Activated CD8-positive, alpha-beta memory T cell treated with anti-CD3 and anti-CD28 coated beads for 4 hours (primary cell): Measurements from ENCODE around the gene TRPV5.

Experiments used
- DNase-seq, 2 donors: peaks; one replicate each; pipeline ENCODE4 v3.0.0-alpha.2; 2020; ENCODE audit warnings: low read depth in 2 of 2

Gene TRPV5

DNA sequence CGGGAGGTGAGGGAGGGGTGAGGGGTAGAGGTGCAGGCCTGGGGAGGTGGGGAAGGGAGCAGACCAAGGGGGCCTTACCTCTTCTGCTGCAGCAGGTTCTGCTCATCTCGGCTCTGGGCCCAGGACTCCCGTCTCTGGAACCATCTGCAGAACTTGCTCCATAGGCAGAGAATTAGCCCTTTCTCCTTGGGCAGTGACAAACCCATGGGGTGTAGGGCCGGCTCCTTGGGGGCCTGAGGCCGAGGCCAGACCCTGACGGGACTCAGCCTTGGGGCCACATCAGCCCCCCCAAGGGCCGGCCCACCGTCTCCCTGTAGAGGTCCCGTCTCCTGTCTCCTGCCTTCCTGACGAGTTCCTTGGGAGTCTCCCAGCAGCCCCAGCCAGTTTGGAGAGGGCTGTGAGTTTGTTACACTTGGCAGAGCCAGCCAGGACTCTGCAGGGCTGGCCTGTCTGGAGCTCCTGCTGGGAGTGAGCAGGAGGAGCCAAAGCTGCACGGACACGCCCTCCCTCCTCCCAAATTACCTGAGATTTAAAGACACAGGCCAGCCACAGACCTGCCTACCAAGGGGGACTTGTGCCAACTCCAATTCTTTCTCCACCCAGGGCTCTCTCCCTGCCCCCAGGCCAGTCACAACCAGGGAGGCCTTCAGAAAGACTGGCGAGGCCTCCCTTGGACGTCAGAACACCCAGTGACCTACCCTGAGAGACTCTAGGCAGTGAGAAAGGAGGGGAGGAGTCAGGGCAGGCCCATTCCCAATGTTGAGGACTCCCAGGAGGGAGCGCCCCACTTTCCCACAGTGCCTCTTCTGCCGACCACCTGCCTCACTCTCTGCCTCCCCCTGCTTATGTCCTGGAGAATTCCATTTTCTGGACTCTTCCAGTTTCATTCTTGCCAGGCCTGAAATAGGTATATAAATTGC lies 48.0 kb downstream of the TRPV5 start, which contains the start of gene TRPV6:
Gene TRPV6 (minus strand): TSS at position 435 of the 920 bp plus-strand sequence.
- DNase-seq = no peak

DNA sequence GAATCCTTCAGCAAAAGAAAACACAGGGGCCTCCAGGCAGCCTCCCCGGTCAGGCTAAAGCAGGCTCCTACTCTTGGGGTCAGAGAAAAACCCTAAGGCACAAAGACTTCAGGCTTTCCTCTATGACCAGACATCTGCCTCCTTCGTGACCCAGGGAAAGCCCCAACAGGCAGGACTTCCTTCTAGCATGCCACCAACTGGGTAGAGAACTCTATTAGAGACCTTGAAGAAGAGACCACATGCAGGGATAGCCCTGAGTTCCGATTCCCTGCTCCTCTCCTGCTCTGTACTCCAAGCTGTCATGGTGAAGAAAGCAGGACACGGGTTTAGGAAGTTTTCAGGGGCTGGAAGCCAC lies 49.3 kb downstream of the TRPV5 start:
- no peak for DNase-seq

DNA sequence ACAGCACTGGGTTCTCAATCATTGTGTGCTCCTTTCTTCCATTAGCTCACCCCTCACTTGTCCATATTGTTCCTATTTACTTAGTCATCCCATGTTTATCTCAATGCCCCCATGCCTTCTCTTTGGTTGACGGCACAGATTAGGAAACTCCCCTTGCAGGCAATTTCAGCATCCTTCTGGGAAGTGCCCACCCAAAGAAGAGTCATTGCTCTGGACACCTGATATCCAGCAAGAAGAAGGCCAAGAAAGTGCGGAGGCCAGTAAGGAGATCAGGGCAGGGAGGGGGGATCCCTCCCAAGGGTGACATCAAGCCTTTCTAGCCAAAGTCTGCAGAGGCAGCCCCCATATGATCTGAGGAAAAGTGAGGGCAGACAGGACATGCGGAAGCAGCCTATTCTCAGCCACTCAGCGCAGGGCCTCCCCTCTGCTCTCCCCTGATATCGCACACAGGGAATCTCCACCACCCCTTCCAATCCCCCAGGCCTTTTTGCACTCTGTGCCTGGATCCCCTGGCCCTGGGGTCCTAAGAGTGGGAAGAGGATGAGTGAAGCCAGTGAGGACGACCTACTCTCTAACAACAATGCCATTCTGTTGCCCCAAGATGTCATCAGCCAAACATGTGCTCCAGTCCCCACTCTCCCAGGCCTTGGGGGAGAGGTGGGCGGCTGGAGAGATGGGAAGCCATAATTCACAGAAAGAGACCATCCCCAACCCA lies 49.8 kb downstream of the TRPV5 start:
- no peak for DNase-seq

DNA sequence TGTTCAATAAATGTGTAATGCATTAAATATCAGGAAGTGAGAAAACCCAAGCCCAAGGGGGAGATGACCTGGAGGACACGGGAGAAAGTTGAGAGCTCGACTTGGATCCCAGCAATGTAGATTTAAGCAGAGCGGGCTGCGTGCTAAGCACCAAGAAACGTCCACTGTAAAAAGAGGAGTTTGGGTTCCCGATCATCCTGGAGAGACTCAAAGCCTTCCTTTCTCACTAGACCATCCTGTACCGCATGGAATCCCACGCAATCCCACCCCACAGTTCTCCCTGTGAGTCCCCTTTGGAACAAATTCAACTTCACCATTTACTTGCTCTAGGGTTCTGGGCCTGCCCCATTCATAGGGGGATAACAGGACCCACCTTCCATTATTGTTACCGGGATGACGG lies 50.4 kb downstream of the TRPV5 start:
- no peak for DNase-seq

DNA sequence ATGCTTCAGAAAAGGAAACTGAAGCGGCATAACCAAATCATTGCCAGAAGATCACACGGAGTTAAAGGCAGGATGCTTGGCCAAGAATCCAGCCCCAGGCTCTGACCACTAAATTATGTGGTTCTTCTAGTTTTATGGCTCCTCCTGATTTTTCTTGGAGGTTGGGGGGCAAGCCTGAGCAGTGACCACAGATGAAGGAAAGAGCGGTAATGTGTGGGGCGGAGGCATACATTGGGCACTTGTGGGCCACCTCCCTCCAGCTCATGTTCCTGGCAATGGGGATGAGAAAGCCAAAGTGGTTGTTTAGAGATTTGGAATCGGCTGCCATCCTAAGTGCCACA lies 51.2 kb downstream of the TRPV5 start:
- DNase-seq = no peak

DNA sequence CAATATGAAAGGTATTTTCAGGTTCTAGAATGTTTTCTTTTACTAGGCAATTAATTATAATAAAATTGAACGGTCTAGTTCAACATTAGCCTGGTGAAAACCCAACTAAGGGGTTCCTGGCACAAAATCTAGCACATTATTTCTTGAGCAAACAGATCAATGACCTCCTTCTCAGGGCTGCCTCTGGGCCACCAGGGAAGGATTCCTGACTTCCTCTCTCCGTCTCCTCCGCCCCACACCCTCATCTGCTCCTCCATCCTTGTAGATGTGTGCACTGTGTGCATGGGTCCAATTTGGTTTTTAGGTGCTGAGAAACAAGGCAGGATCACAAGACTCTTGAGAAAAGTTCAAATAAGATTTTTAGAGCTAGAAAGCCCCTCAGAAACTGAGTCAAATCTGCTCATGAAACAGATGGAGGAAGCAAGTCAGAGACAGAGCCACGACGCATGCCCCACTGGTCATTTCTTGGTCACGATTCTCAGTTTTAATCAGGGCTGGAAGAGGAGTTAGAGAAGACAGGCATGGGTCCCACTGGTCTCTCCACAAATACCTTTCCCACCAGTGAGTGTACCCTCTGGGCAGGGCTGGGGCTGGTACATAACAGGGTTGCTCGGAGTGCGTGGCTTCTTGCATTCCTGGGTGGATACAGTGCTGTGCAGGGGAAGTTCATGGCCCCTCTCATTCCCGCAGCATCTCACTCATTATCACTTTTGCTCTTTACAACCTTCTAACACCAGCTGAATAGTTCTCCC lies 51.8 kb downstream of the TRPV5 start:
- no peak for DNase-seq

DNA sequence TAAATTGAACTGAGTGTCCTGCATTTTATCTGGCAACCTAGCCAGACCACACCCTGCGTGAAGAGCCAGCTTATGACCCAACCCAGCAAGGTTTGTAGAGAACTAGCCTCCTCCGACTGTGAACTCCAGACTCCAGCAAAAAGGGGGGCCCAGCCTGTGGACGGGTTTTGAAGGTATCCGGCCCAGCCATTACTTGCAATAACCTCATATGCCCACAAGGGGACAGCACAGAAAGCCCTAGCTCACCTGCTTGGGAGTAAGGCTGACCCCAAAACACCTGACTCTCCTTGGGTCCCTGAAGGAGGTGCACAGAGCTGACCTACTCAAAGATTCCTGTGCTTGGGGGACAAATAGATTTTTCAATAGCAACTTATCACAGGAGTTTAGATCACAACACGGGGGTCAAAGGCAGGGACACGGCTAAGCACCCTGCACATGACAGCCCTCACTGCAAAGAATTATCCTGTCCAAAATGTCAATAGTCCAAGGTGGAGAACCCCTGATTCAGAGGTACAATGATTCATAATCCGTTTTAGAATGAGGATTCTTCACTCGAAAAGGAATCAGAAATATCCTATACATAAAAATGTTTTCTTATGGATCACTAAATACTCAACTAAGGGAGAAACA lies 52.6 kb downstream of the TRPV5 start:
- no peak for DNase-seq

DNA sequence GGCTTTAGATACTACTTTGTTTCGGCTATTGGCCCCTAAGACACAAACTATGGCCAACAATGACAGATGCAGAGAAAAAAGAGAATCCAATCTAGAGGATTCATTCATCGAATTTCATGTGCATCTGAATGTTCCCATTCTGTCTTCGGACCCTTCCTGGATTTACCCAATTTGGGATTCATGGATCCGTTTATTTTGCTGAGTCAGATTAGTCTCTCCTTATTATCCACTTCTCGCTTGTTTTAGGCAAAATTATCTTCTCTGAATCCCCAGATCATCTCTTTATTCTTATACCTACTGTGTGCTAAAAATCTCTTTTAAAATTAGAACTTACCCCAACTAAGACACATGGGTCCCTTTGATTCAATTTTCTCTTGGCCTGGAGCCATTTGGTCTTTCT lies 54.5 kb downstream of the TRPV5 start:
- no peak for DNase-seq

DNA sequence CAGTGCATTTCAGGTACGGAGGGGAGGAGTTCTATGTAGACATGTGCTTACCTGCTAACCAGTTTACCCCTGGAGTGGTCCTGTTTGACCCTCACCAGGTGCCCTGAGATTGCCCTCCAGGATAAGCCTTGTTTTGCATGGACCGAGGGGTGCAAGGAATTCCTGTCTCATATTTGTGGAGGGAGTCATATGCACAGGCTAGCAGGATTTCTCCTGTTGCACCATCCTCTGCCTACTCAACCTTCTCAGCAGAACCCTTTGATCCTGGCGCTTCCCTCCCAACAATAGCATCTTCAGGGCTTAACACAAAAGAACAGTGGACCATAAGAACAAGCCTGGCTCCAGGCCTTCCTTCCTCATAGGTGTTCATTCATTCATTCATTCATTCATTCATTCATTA lies 55.2 kb downstream of the TRPV5 start:
- no peak for DNase-seq

DNA sequence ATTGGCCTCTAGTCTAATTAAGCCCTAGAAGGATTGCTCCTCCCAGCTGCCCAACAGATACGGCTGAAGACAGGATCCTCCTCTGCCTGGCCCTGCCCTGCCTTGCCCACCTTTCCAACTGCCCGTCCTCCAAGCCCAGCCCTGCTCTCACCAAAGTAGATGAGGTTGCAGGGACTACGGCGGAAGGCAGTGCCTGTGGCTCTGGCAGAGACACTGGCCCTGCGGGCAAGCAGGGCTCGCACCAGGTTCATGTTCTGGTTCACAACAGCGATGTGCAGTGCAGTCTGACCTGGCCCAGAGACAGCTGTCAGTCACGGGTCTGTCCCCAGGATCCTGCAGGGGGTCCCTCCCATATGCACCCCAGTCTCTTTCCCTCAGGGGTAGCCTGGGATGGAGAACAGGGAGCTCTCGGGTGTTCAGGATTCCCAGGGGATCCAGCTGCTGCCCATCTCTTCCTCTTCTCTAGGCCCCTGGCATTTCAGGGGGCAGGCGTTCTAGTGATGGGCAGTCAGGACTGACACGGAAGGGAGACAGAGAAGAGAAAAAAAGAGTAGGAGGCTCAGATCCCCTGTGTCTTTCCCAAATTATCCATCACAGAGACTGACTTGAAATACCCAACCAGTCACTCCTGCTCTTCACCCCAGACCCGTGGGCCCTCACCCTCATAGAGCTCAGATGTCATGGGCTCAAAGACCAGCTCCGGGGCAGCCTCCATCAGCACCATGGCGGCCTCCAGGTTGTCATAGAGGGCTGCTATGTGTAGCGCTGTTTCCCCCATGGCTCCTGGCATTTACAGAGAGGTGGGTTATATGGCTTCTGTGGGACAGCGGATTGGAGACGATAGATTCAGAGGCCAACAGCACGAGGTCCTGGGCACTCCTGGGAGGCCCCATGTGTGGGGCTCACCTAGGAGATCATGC lies 56.3 kb downstream of the TRPV5 start:
- DNase-seq = no peak

DNA sequence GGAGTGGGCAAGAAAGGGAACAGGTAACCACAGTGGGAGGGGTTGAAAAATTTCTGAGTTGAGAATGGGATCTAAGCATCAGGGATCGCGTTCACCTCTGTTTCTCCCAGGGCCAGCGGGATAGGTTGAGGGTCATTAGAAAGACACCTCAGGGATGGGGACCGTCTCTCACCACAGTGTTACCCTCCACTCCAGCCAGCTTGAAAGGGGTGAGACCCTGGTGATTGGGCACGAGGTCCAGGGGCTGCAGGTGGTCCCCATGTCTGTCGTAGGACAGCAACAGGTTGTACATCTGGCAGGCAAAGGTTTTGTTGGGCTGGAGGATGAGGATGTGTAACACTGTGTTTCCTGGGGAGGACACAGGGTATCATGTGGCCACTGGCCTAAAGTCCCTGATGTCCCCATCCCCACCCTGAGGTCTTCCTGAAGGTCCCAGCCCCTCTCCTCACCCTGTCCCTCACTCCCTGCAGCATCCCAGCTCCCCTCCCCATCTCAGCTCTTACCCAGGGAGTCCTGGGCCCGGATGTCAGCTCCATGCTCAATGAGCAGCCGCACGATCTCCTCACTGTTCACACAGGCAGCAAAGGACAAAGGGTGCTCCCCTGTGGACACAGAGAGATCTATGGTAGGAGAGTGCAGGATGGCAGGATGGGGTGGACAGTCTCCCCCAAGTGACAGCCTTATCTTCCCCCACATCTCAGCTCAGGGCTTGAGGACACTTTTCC lies 57.1 kb downstream of the TRPV5 start:
- DNase-seq = no peak

DNA sequence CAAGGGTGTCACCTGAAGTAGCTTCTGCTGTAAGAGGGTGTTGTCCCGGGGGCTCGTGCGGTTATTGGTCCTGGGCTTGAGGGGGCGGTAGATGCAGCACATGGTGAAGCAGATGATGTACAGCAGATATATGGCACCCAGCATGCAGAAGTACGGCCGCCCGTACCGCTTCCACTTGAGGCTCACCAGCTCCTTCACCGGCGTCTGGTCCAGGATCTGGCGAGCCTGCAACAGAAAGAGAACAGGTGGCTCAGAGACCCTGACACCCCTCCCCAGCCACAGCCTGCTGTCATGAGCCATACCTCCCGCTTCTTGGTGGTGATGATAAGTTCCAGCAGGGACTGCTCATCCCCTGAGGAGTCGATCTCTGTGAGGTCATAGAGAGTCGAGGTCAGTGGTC lies 58.1 kb downstream of the TRPV5 start:
- DNase-seq = no peak

DNA sequence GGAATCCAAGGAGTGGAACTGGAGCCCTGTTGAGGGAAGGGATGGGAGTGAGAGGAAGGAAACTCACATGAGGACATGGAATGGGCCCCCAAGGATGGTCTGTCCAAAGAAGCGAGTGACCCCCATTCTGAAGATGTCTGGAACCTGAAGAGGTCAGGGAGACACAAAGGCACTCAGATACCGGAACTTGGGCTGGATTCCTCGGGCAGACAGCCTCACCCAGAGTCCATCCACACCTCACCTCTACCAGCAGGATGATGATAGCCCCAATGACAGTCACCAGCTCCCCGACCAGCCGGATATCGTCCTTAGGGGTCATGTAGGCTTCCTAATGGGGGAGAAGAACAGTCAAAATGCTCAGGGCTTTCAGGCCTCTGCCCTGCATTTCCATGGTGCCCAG lies 58.7 kb downstream of the TRPV5 start:
- no peak for DNase-seq

DNA sequence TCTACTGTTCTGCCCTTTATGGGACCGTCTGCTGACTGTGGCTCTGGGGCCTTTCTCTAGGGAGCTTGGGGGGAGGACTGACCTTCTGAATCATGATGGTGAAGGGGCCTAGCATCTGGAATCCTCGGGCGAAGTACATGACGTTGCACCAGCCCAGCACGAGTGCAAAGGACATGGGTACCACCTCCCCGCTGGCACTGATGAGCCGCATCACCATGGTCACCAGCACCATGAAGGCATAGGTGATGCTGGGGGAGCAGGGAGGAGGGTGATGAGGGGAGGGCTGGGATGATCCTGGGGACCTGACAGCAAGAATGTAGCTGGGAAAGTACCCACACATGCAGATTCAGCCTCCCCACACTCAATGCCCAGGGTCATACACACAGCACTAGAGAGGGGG lies 59.1 kb downstream of the TRPV5 start:
- no peak for DNase-seq

DNA sequence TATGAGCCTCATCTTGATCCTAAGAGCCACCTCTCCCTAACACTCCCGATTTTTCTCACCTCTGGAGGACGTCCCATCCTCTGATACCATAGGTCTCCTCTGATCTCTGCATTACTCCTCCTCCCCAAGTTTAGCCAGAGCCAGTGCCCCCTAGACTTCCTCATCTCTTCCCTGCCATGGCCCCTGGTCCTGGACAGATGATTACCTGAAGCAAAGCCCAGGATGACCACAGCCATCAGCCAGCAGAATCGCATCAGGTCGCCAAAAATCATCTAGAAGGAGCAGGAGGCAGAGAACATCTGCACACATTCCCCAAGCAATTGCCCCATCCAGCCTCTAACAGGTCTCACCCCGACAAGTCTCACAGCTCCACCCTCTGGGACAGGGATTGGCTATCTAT lies 59.7 kb downstream of the TRPV5 start:
- no peak for DNase-seq

DNA sequence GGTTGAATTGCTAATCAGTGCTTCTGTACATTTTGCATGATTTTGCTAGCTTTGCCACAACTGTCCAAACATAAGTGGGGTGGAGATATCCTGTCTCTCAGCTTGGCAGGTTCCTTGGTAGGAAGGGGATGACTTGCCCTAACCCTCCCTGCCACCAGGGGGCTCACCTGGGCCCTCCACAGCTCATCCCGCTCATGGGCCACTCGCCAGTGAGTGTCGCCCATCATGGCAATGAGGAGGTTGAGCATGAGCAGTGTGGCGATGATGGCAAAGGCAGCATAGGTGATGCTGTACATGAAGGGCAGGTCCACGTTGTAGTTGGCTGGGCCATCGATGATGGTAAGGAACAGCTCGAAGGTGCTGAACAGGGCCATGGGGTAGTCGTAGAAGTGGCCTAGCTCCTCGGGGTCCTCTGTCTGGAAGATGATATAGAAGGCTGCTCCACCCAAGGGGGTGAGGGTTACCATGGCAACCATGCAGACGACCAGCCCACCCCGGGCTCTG lies 60.2 kb downstream of the TRPV5 start:
- no peak for DNase-seq

DNA sequence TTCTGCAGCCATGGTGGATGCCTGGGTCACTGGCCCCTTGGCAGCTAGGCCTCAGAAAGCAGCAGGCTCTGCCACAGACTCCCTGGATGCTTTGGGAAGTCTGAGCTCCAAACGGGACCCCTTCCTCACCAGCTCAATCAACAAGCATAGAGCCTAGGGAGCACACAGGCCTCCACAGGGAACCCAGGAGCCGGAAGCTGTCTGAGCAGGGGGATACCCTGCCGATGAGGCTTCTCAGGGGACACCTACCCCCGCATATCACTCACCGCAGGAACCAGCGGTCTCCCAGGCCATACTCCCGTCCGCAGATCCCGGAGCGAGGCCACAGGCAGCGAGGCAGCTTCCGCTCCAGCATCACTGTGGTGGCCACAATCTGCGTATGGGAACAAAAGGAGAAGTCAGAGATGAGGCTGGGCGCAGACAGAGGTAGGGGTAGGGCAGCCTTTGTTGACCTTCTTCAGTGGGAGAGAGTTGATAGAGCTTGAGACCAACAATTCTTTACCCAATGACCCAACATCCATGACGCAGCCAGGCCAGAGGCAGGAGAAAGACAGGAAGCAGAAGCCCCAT lies 61.4 kb downstream of the TRPV5 start:
- DNase-seq = no peak

DNA sequence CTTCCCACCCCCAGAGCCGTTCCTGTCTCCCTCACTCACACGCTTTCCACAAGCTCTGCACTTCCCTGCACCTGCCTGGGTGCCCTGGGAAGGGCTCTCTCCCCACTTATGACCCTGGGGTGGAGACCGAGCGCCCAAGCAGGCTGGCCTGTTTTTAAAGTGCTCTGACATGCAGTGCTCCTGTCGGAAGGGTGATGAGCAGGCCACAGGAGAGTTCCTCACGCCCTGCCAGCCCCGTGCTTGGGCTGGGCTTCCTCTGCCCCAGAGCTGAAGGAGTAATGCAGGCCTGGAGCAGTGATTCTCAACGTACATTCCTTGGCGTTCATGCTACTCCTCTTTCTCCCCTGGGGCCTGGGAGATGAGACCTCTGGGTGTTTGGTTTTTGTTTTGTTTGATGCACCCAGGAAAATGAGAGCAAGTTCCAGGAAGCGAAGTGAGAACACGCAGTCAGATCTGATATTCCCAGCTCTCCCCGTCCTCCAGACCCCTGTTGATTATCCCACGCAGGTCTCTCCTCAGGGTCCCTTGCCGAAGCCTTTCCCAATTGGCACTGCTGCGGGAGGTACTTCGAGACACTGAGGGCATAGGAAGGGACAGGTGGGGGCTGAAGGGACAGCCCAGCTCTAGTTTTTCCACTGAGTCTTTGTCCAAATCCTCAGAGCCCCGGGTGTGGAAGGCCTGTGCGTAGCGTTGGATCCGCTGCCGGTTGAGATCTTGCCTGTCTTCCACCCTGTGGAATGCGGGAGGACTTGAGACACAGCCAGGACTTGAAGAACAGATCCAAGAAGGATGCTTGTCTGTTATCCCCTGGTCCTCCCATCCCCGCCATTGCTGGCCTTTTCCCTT lies 62.1 kb downstream of the TRPV5 start:
- no peak for DNase-seq
